Nephron (organoid): ENCODE results near the gene ZCWPW1.

Experiments used
- H3K27ac Mint-ChIP-seq, 3 experiments: 2 replicates each; pipeline ENCODE4 v1.8.0; 2020; ENCODE audit warnings: mixed read lengths in 3 of 3, mild to moderate bottlenecking in 2 of 3, moderate library complexity in 1 of 3
- H3K27me3 Mint-ChIP-seq: 2 replicates; pipeline ENCODE4 v1.8.0; 2021; ENCODE audit warnings: low read depth, mild to moderate bottlenecking, moderate library complexity, mixed read lengths
- H3K36me3 Mint-ChIP-seq: 2 replicates; pipeline ENCODE4 v1.8.0; 2020; ENCODE audit warnings: low read depth, mixed read lengths
- H3K4me1 Mint-ChIP-seq: 2 replicates; pipeline ENCODE4 v1.8.0; 2020; ENCODE audit warnings: mixed read lengths
- H3K4me3 Mint-ChIP-seq, 3 experiments: 2 replicates each; pipeline ENCODE4 v1.8.0; 2020; ENCODE audit warnings: mild to moderate bottlenecking in 3 of 3, mixed read lengths in 3 of 3, moderate library complexity in 2 of 3
- H3K9me3 Mint-ChIP-seq: 2 replicates; pipeline ENCODE4 v1.8.0; 2020; ENCODE audit warnings: mixed read lengths
- CTCF ChIP-seq, 3 experiments: fragments of 200-600 bp; sonication (generic); IDR thresholded peaks; one replicate each; pipeline ENCODE4 v1.5.0; 2021; ENCODE audit warnings: antibody characterized with exemption in 3 of 3; ENCODE audit not compliant: unreplicated experiment in 3 of 3

Gene ZCWPW1

DNA sequence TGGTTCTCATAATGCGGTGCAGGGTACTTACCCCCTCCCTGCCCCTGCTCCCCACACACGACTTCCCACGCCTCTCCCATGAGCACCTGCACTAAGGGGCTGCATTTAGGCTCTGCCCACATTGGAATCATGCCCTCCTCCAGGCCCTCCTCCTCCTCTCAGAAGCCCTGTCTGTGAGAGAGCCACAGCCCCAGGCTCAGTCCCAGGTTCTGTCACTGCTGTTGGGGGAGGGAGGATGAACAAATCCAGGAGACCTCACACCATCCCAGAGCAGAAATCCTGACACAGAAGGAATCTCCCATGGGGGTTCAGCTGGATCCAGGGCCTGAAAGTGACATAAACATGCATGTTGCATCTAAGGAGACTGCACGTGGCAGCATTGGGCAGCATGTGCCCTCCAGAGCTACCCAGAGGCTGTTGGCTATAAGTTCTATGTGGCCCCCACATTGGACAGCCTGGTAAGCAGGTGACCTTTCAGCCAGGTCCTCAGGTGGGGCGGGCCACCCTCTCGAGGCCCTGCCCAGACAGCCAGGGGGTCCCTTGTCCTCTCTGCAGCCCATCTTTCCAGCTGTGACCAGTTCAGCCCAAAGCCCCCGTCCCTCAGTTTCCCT lies 56.8 kb downstream of the ZCWPW1 start:
- H3K9me3 Mint-ChIP-seq, result no peaks in the 10 kb centered on the region
- no peak overlapping the region for H3K4me3 Mint-ChIP-seq
- peaks cover 8% of the 10 kb centered on the region for H3K36me3 Mint-ChIP-seq
- TF ChIP-seq CTCF (IDR thresholded peaks at IDR 0.05; ENCODE audit: unreplicated experiment in 3 of 3), result no peak
- no peaks in the 10 kb centered on the region for H3K4me1 Mint-ChIP-seq
- peak overlapping the region in 1 of 3 experiments; percentile 28 for H3K27ac Mint-ChIP-seq
- no peaks in the 10 kb centered on the region for H3K27me3 Mint-ChIP-seq

DNA sequence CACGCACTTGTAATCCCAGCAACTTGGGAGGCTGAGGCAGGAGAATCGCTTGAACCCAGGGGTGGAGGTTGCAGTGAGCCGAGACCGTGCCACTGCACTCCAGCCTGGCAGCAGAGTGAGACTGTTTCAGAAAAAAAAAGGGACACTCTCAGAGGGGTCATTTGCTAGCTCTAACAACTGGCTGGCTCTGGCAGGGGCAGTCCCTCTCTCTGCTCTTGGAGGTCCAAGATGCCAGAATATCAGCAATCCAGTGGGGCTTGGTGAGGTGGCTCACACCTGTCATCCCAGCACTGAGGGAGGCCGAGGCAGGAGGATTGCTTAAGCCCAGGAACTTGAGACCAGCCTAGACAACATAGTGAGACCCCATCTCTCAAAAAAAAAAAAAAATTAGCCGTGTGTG lies 57.8 kb downstream of the ZCWPW1 start:
- peak overlapping the region in 1 of 3 experiments; percentile 42 for H3K27ac Mint-ChIP-seq
- no peaks in the 10 kb centered on the region for H3K4me1 Mint-ChIP-seq
- H3K4me3 Mint-ChIP-seq, result no peak overlapping the region
- H3K9me3 Mint-ChIP-seq, result no peaks in the 10 kb centered on the region
- H3K36me3 Mint-ChIP-seq, result peaks cover 13% of the 10 kb centered on the region
- no peaks in the 10 kb centered on the region for H3K27me3 Mint-ChIP-seq
- TF ChIP-seq CTCF (IDR thresholded peaks at IDR 0.05; ENCODE audit: unreplicated experiment in 3 of 3), result no peak

- no peak overlapping the region for H3K4me3 Mint-ChIP-seq
- no peaks in the 10 kb centered on the region for H3K27me3 Mint-ChIP-seq
- no peak overlapping the region for H3K27ac Mint-ChIP-seq
- no peaks in the 10 kb centered on the region for H3K9me3 Mint-ChIP-seq
- no peaks in the 10 kb centered on the region for H3K4me1 Mint-ChIP-seq
- H3K36me3 Mint-ChIP-seq, result peaks cover 15% of the 10 kb centered on the region
- no peak for TF ChIP-seq CTCF (IDR thresholded peaks at IDR 0.05; ENCODE audit: unreplicated experiment in 3 of 3)
Measured at GRCh38 chr7:100370303-100370702, 58.2 kb downstream of the ZCWPW1 start.

GRCh38 chr7:100369105-100369504 lies 59.4 kb downstream of the ZCWPW1 start:
- no peaks in the 10 kb centered on the region for H3K4me1 Mint-ChIP-seq
- no peaks in the 10 kb centered on the region for H3K27me3 Mint-ChIP-seq
- no peak overlapping the region for H3K4me3 Mint-ChIP-seq
- TF ChIP-seq CTCF (IDR thresholded peaks at IDR 0.05; ENCODE audit: unreplicated experiment in 3 of 3), result no peak
- no peak overlapping the region for H3K27ac Mint-ChIP-seq
- peaks cover 24% of the 10 kb centered on the region for H3K36me3 Mint-ChIP-seq
- H3K9me3 Mint-ChIP-seq, result no peaks in the 10 kb centered on the region

DNA sequence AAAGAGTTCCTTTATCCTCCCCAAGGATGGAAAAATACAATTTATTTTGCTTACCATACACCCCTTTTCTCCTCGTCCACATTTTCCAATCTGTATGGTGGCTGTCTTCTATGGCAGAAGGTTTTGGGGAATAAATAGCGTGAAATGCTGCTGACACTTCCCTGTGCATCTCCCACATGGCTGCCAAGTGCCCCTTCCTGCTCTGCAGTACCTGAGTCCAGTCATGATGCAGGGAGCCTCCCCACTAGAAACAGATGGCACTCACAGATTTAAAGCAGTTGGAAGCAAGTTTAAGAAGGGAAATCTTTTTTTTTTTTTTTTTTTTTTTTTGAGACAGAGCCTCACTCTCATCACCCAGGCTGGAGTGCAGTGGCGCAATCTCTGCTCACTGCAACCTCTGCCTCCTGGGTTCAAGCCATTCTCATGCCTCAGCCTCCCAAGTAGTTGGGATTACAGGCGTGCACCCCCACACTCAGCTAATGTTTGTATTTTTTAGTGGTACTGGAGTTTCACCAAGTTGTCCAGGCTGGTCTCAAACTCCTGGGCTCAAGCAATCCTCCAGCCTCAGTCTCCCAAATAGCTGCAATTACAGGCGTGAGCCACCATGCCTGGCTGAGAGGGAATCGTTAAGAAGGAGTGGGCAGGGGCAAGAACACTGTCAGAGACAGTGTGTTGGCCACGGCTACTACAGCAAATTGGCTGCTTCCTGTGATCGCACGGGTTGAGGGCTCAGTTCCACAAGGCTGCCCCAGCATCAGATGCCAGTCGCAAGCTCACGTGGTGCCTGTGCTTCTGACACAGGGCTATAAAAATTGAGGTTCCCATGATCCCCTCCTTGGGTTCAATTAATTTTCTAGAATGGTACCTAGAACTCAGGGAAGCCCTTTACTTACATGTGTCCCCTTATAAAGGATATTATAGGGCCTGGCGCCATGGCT lies 60.6 kb downstream of the ZCWPW1 start:
- no peaks in the 10 kb centered on the region for H3K27me3 Mint-ChIP-seq
- no peaks in the 10 kb centered on the region for H3K4me1 Mint-ChIP-seq
- peaks cover 35% of the 10 kb centered on the region for H3K36me3 Mint-ChIP-seq
- no peaks in the 10 kb centered on the region for H3K9me3 Mint-ChIP-seq
- TF ChIP-seq CTCF (IDR thresholded peaks at IDR 0.05; ENCODE audit: unreplicated experiment in 3 of 3), result no peak
- no peak overlapping the region for H3K4me3 Mint-ChIP-seq
- no peak overlapping the region for H3K27ac Mint-ChIP-seq
